Gastroesophageal sphincter (tissue), 3 donors: ENCODE measurements around the gene PDIA4.

Source experiments
- CTCF ChIP-seq, 4 experiments: fragments of 200-600 bp in 2 of 4; fragments of 450-650 bp in 2 of 4; sonication (generic) in 1 of 4; IDR thresholded peaks; one replicate each; pipeline ENCODE4 v1.5.1; 2017 to 2019; ENCODE audit warnings: antibody characterized with exemption in 4 of 4, mild to moderate bottlenecking in 2 of 4, moderate library complexity in 2 of 4
- EP300 ChIP-seq: sonication (generic); formaldehyde crosslinking; IDR thresholded peaks from one replicate; pipeline ENCODE4 v1.6.1; 2017; ENCODE audit warnings: antibody characterized with exemption, mild to moderate bottlenecking
- POLR2A ChIP-seq, 2 donors: fragments of 450-650 bp; IDR thresholded peaks; one replicate each; pipeline ENCODE4 v1.6.1; 2017; ENCODE audit warnings: antibody characterized with exemption in 2 of 2, mild to moderate bottlenecking in 2 of 2, moderate library complexity in 1 of 2
- POLR2AphosphoS5 ChIP-seq: sonication (generic); formaldehyde crosslinking; IDR thresholded peaks from one replicate; pipeline ENCODE4 v1.6.1; 2017; ENCODE audit warnings: antibody characterized with exemption

- no peak for TF ChIP-seq CTCF (IDR thresholded peaks at IDR 0.05)
- TF ChIP-seq POLR2A (IDR thresholded peaks at IDR 0.05): no peak
- no peak for TF ChIP-seq EP300
- no peak for TF ChIP-seq POLR2AphosphoS5
Measured at GRCh38 chr7:149074116-149074885, 46.0 kb upstream of the PDIA4 start.
